Measurements from ENCODE around the gene NLGN1.
"Not testable (repeated sequence)": the region's sequence is repeated elsewhere in the genome, so short reads cannot be mapped to it uniquely, and the experiment has no call there.

DNA sequence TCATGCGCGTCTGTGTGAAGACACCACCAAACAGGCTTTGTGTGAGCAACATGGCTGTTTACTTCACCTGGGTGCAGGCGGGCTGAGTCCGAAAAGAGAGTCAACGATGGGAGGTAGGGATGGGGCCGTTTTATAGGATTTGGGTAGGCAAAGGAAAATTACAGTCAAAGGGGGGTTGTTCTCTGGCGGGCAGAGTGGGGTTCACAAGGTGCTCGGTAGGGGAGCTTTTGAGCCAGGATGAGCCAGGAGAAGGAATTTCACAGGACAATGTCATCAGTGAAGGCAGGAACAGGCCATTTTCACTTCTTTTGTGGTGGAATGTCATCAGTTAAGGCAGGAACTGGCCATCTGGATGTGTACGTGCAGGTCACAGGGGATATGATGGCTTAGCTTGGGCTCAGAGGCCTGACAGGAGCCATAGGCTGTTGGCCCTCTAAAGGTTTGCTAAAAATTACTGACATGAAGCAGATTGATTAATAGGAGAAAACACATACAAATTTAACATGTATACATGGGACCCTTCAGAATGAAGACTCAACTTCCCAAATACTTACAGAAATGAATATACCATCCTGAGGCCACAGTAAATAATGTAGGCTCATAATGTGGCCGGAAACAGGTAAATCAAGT lies 834.6 kb downstream of the NLGN1 start:
- not testable (repeated sequence) for TF ChIP-seq POLR2AphosphoS5 (IDR thresholded peaks at IDR 0.05; ENCODE audit: low read depth, low read length); CTCF (IDR thresholded peaks at IDR 0.05 in 2 of 3, conservative IDR thresholded peaks at IDR 0.05 in 1 of 3; ENCODE audit: borderline replicate concordance in 1 of 3, insufficient read depth in 1 of 3, low read depth in 2 of 3, low read length in 2 of 3); SP1 (IDR thresholded peaks at IDR 0.05; ENCODE audit: low read depth); POLR2A (IDR thresholded peaks at IDR 0.05; ENCODE audit: borderline replicate concordance, extremely low read depth, insufficient read depth, insufficient read length); REST (IDR thresholded peaks at IDR 0.05; ENCODE audit: low read depth); ZBTB33 (IDR thresholded peaks at IDR 0.05; ENCODE audit: extremely low read depth, insufficient replicate concordance, low read length); ELF1 (IDR thresholded peaks at IDR 0.05; ENCODE audit: borderline replicate concordance, low read depth); ZFX (IDR thresholded peaks at IDR 0.05); CEBPB (IDR thresholded peaks at IDR 0.05; ENCODE audit: low read depth); EGR1 (IDR thresholded peaks at IDR 0.05; ENCODE audit: low read depth); ZNF274 (IDR thresholded peaks at IDR 0.05; ENCODE audit: low read depth, low read length); JUND (IDR thresholded peaks at IDR 0.05); SIN3A (IDR thresholded peaks at IDR 0.05; ENCODE audit: low read depth); TCF7L2 (IDR thresholded peaks at IDR 0.05; ENCODE audit: borderline replicate concordance, extremely low read depth, insufficient read depth, insufficient read length)
